ENCODE measurements around the gene WNT7B. TPM values are rescaled to one million over a fixed set of nuclear protein-coding genes. Genes with fewer than 3 reads are reported as not detected.

WNT7B gene
- total RNA-seq, 2 experiments from 2014 or later: not detected

- no peak overlapping the region for H3K27ac Mint-ChIP-seq
- DNase-seq: no peak
- H3K27me3 Mint-ChIP-seq: peaks cover 30% of the 10 kb centered on the region
- no peaks in the 10 kb centered on the region for H3K4me1 ChIP-seq (ENCODE audit: insufficient read depth, low read length)
- no peaks in the 10 kb centered on the region for H3K4me1 Mint-ChIP-seq (ENCODE audit: low read depth)
- ATAC-seq (ENCODE audit: poor library complexity): no peak
- no peaks in the 10 kb centered on the region for H3K9me3 Mint-ChIP-seq
- peaks cover 0 to 4% of the 10 kb centered on the region in 2 experiments for H3K9me3 ChIP-seq (ENCODE audit: control insufficient read depth in 1 of 2, insufficient read depth in 1 of 2, low read length in 2 of 2)
- no peaks in the 10 kb centered on the region for H3K27me3 ChIP-seq (ENCODE audit: control insufficient read depth in 1 of 2, insufficient read depth in 2 of 2, low read length in 2 of 2)
- intact Hi-C loops (cut with DNase I, micrococcal nuclease): no loop called here
- H3K27ac ChIP-seq (ENCODE audit: low read depth in 1 of 2, low read length in 2 of 2): no peak overlapping the region
- H3K36me3 ChIP-seq (ENCODE audit: insufficient read depth, low read length): no peaks in the 10 kb centered on the region
- POLR2A ChIA-PET: no interaction called here
- H3K36me3 Mint-ChIP-seq (ENCODE audit: low read depth): no peaks in the 10 kb centered on the region
- H3K4me3 Mint-ChIP-seq: no peak overlapping the region
- CTCF ChIA-PET: no interaction called here
- TF ChIP-seq, protein P1, sequence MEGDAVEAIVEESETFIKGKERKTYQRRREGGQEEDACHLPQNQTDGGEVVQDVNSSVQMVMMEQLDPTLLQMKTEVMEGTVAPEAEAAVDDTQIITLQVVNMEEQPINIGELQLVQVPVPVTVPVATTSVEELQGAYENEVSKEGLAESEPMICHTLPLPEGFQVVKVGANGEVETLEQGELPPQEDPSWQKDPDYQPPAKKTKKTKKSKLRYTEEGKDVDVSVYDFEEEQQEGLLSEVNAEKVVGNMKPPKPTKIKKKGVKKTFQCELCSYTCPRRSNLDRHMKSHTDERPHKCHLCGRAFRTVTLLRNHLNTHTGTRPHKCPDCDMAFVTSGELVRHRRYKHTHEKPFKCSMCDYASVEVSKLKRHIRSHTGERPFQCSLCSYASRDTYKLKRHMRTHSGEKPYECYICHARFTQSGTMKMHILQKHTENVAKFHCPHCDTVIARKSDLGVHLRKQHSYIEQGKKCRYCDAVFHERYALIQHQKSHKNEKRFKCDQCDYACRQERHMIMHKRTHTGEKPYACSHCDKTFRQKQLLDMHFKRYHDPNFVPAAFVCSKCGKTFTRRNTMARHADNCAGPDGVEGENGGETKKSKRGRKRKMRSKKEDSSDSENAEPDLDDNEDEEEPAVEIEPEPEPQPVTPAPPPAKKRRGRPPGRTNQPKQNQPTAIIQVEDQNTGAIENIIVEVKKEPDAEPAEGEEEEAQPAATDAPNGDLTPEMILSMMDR (IDR thresholded peaks at IDR 0.05): no peak
- no peak overlapping the region for H3K4me3 ChIP-seq (ENCODE audit: low read length)
These were observed 72.7 kb downstream of the WNT7B start for GRCh38 chr22:45904236-45904635.

GRCh38 chr22:45903355-45904135 is 73.4 kb downstream of the WNT7B start:
- no peaks in the 10 kb centered on the region for H3K4me1 ChIP-seq (ENCODE audit: insufficient read depth, low read length)
- Mint-ChIP-seq H3K9me3 (no peaks in the 10 kb centered on the region), H3K27me3 (peaks cover 30% of the 10 kb centered on the region), H3K27ac (no peak overlapping the region), H3K4me1 (ENCODE audit: low read depth) (no peaks in the 10 kb centered on the region), H3K36me3 (ENCODE audit: low read depth) (no peaks in the 10 kb centered on the region), H3K4me3 (no peak overlapping the region)
- no peaks in the 10 kb centered on the region for H3K27me3 ChIP-seq (ENCODE audit: control insufficient read depth in 1 of 2, insufficient read depth in 2 of 2, low read length in 2 of 2)
- H3K9me3 ChIP-seq (ENCODE audit: control insufficient read depth in 1 of 2, insufficient read depth in 1 of 2, low read length in 2 of 2): peaks cover 0 to 7% of the 10 kb centered on the region in 2 experiments
- ChIA-PET POLR2A (no interaction called here), CTCF (no interaction called here)
- intact Hi-C loops (cut with DNase I, micrococcal nuclease): no loop called here
- H3K36me3 ChIP-seq (ENCODE audit: insufficient read depth, low read length): no peaks in the 10 kb centered on the region
- no peak overlapping the region for H3K4me3 ChIP-seq (ENCODE audit: low read length)
- no peak for DNase-seq
- ATAC-seq (ENCODE audit: poor library complexity): no peak
- TF ChIP-seq, protein P1 (IDR thresholded peaks at IDR 0.05): no peak
- no peak overlapping the region for H3K27ac ChIP-seq (ENCODE audit: low read depth in 1 of 2, low read length in 2 of 2)

- intact Hi-C loops (cut with DNase I, micrococcal nuclease): no loop called here
- Histone ChIP-seq H3K4me3 (ENCODE audit: low read length) (no peak overlapping the region), H3K9me3 (ENCODE audit: control insufficient read depth in 1 of 2, insufficient read depth in 1 of 2, low read length in 2 of 2) (peaks cover 0 to 7% of the 10 kb centered on the region in 2 experiments), H3K27ac (ENCODE audit: low read depth in 1 of 2, low read length in 2 of 2) (no peak overlapping the region), H3K36me3 (ENCODE audit: insufficient read depth, low read length) (no peaks in the 10 kb centered on the region), H3K4me1 (ENCODE audit: insufficient read depth, low read length) (peaks cover 3% of the 10 kb centered on the region), H3K27me3 (ENCODE audit: control insufficient read depth in 1 of 2, insufficient read depth in 2 of 2, low read length in 2 of 2) (peaks cover under 1 to 1% of the 10 kb centered on the region in 2 experiments)
- H3K9me3 Mint-ChIP-seq: no peaks in the 10 kb centered on the region
- H3K4me3 Mint-ChIP-seq: no peak overlapping the region
- CTCF ChIA-PET: no interaction called here
- no peak for ATAC-seq (ENCODE audit: poor library complexity)
- H3K27ac Mint-ChIP-seq: no peak overlapping the region
- H3K36me3 Mint-ChIP-seq (ENCODE audit: low read depth): no peaks in the 10 kb centered on the region
- peaks cover 27% of the 10 kb centered on the region for H3K27me3 Mint-ChIP-seq
- no peak for DNase-seq
- POLR2A ChIA-PET: no interaction called here
- TF ChIP-seq, protein P1 (IDR thresholded peaks at IDR 0.05): no peak
- H3K4me1 Mint-ChIP-seq (ENCODE audit: low read depth): no peaks in the 10 kb centered on the region
These were observed 79.2 kb downstream of the WNT7B start for GRCh38 chr22:45897736-45898135.

Data from CD4-positive, alpha-beta T cell (primary cell).